ENCODE measurements around the gene PPP1R3A.

Gene PPP1R3A

GRCh38 chr7:113875224-113875623 is 43.6 kb downstream of the PPP1R3A start:
- no peak for DNase-seq

GRCh38 chr7:113873554-113874151 is 45.2 kb downstream of the PPP1R3A start:
- DNase-seq = no peak

- DNase-seq = no peak
These were observed 45.8 kb downstream of the PPP1R3A start for GRCh38 chr7:113872981-113873380.

- no peak for DNase-seq
These were observed 51.5 kb downstream of the PPP1R3A start for GRCh38 chr7:113867325-113867724.

- no peak for DNase-seq
These were observed 62.8 kb downstream of the PPP1R3A start for GRCh38 chr7:113856010-113856409.

- DNase-seq = no peak
These were observed 77.9 kb downstream of the PPP1R3A start for GRCh38 chr7:113840954-113841353.

- DNase-seq = no peak
These were observed 83.4 kb downstream of the PPP1R3A start for GRCh38 chr7:113835367-113835766.

GRCh38 chr7:113832196-113832745 is 86.5 kb downstream of the PPP1R3A start:
- no peak for DNase-seq

- DNase-seq = no peak
These were observed 87.3 kb downstream of the PPP1R3A start for GRCh38 chr7:113831556-113831955.

GRCh38 chr7:113828581-113828980 is 90.2 kb downstream of the PPP1R3A start:
- no peak for DNase-seq

Data from bone marrow (tissue), 2 donors.